Ecto neural progenitor cell (in vitro differentiated cells): Measurements from ENCODE around the gene VIPR2.

Experiments
- DNase-seq: peaks from one replicate; pipeline ENCODE4 v3.0.0-alpha.2; 2018; ENCODE audit warnings: low spot score

The VIPR2 gene

GRCh38 chr7:159026271-159027055 is 118.2 kb downstream of the VIPR2 start:
- DNase-seq = peak; percentile 66

- DNase-seq = no peak
Measured at GRCh38 chr7:159025161-159025779, 119.4 kb downstream of the VIPR2 start.

- DNase-seq = no peak
Measured at GRCh38 chr7:159024280-159024951, 120.3 kb downstream of the VIPR2 start.

- DNase-seq = no peak
Measured at GRCh38 chr7:159023746-159024145, 120.9 kb downstream of the VIPR2 start.

- DNase-seq = no peak
Measured at GRCh38 chr7:159023206-159023605, 121.5 kb downstream of the VIPR2 start.

GRCh38 chr7:159022238-159022993 is 122.3 kb downstream of the VIPR2 start:
- no peak for DNase-seq

- DNase-seq = peak; percentile 72
Measured at GRCh38 chr7:159020987-159021386, 123.7 kb downstream of the VIPR2 start.

- no peak for DNase-seq
Measured at GRCh38 chr7:159019111-159019510, 125.6 kb downstream of the VIPR2 start.

GRCh38 chr7:159017741-159018140 is 126.9 kb downstream of the VIPR2 start:
- no peak for DNase-seq

- no peak for DNase-seq
Measured at GRCh38 chr7:159017210-159017609, 127.5 kb downstream of the VIPR2 start.

GRCh38 chr7:159016591-159016990 is 128.1 kb downstream of the VIPR2 start:
- no peak for DNase-seq

GRCh38 chr7:159015454-159016410 is 128.9 kb downstream of the VIPR2 start:
- DNase-seq = no peak

- no peak for DNase-seq
Measured at GRCh38 chr7:159015081-159015453, 129.6 kb downstream of the VIPR2 start.

- DNase-seq = no peak
Measured at GRCh38 chr7:159014297-159015062, 130.2 kb downstream of the VIPR2 start.

- no peak for DNase-seq
Measured at GRCh38 chr7:159013825-159014289, 130.8 kb downstream of the VIPR2 start.

- no peak for DNase-seq
Measured at GRCh38 chr7:159013181-159013690, 131.4 kb downstream of the VIPR2 start.

- DNase-seq = no peak
Measured at GRCh38 chr7:159012353-159013069, 132.2 kb downstream of the VIPR2 start.

- DNase-seq = no peak
Measured at GRCh38 chr7:159011722-159012022, 133.0 kb downstream of the VIPR2 start.

GRCh38 chr7:159010937-159011721 is 133.5 kb downstream of the VIPR2 start:
- no peak for DNase-seq
